ENCODE data around the gene SFXN5.
A peak's percentile ranks its signal among the peaks of the same experiment; 100 is the strongest.
"Not testable (repeated sequence)": the region's sequence is repeated elsewhere in the genome, so short reads cannot be mapped to it uniquely, and the experiment has no call there.

SFXN5 gene

GRCh38 chr2:73101626-73102256 lies 30.2 kb upstream of the SFXN5 start:
- no peak for DNase-seq (ENCODE audit: low read depth)

- DNase-seq (ENCODE audit: low read depth), result no peak
Observed at GRCh38 chr2:73100956-73101355, 29.4 kb upstream of the SFXN5 start.

GRCh38 chr2:73099486-73099885 lies 28.0 kb upstream of the SFXN5 start:
- no peak for DNase-seq (ENCODE audit: low read depth)

GRCh38 chr2:73095910-73096309 lies 24.4 kb upstream of the SFXN5 start:
- DNase-seq (ENCODE audit: low read depth), result no peak

- DNase-seq (ENCODE audit: low read depth), result not testable (repeated sequence)
Observed at GRCh38 chr2:73093601-73094218, 22.2 kb upstream of the SFXN5 start.

GRCh38 chr2:73092146-73092783 lies 20.8 kb upstream of the SFXN5 start:
- no peak for DNase-seq (ENCODE audit: low read depth)

- DNase-seq (ENCODE audit: low read depth), result no peak
Observed at GRCh38 chr2:73091696-73092095, 20.2 kb upstream of the SFXN5 start.

- no peak for DNase-seq (ENCODE audit: low read depth)
Observed at GRCh38 chr2:73091164-73091563, 19.7 kb upstream of the SFXN5 start.

- DNase-seq (ENCODE audit: low read depth), result no peak
Observed at GRCh38 chr2:73089270-73090030, 17.9 kb upstream of the SFXN5 start.

GRCh38 chr2:73088703-73089102 lies 17.2 kb upstream of the SFXN5 start:
- DNase-seq (ENCODE audit: low read depth), result no peak

- DNase-seq (ENCODE audit: low read depth), result no peak
Observed at GRCh38 chr2:73088211-73088610, 16.7 kb upstream of the SFXN5 start.

GRCh38 chr2:73087311-73087710 lies 15.8 kb upstream of the SFXN5 start:
- DNase-seq (ENCODE audit: low read depth), result no peak

GRCh38 chr2:73085691-73086090 lies 14.2 kb upstream of the SFXN5 start:
- peak; percentile 61 for DNase-seq (ENCODE audit: low read depth)

GRCh38 chr2:73084971-73085370 lies 13.5 kb upstream of the SFXN5 start:
- DNase-seq (ENCODE audit: low read depth), result no peak

- DNase-seq (ENCODE audit: low read depth), result no peak
Observed at GRCh38 chr2:73083886-73084800, 12.6 kb upstream of the SFXN5 start.

GRCh38 chr2:73082523-73083410 lies 11.3 kb upstream of the SFXN5 start:
- no peak for DNase-seq (ENCODE audit: low read depth)

GRCh38 chr2:73081181-73081671 lies 9.7 kb upstream of the SFXN5 start:
- no peak for DNase-seq (ENCODE audit: low read depth)

- no peak for DNase-seq (ENCODE audit: low read depth)
Observed at GRCh38 chr2:73080321-73081131, 9.0 kb upstream of the SFXN5 start.

- no peak for DNase-seq (ENCODE audit: low read depth)
Observed at GRCh38 chr2:73079636-73080035, 8.1 kb upstream of the SFXN5 start.

Measured in stimulated activated CD8-positive, alpha-beta memory T cell treated with anti-CD3 and anti-CD28 coated beads, Interleukin-12 subunit alpha, Interleukin-12 subunit beta, amount 100 ng/mL, for 4 hours (primary cell).